SIG-M5 treated with dmso at 0.1 percent for 504 hours (cell line): ENCODE measurements around the gene S100A13.

Experiments used
- DNase-seq: peaks from one replicate; lab custom pipeline; 2025; ENCODE audit not compliant: unreplicated experiment; lab: John Stamatoyannopoulos, UW

The S100A13 gene

GRCh38 chr1:153573351-153573750 lies 54.0 kb downstream of the S100A13 start:
- peak; percentile 48 for DNase-seq

- DNase-seq, result peak; percentile 58
Measured at GRCh38 chr1:153572569-153573015, 54.7 kb downstream of the S100A13 start.

GRCh38 chr1:153571706-153572105 lies 55.6 kb downstream of the S100A13 start:
- no peak for DNase-seq

- no peak for DNase-seq
Measured at GRCh38 chr1:153570874-153571273, 56.4 kb downstream of the S100A13 start.

- no peak for DNase-seq
Measured at GRCh38 chr1:153569465-153569864, 57.8 kb downstream of the S100A13 start.
